Osteocyte (in vitro differentiated cells): ENCODE measurements around the gene BRD3OS. TPM values are rescaled to one million over a fixed set of nuclear protein-coding genes. Genes with fewer than 3 reads are reported as not detected.

ENCODE experiments used
- DNase-seq: peaks from one replicate; pipeline ENCODE4 v3.0.0; 2021; ENCODE audit warnings: mixed read lengths; ENCODE audit not compliant: unreplicated experiment; ENCODE audit errors: extremely low spot score
- H3K27ac Mint-ChIP-seq: one replicate; pipeline ENCODE4 v1.8.0; 2021; ENCODE audit warnings: mild to moderate bottlenecking, mixed read lengths; ENCODE audit not compliant: unreplicated experiment
- H3K27me3 Mint-ChIP-seq: one replicate; pipeline ENCODE4 v1.8.0; 2021; ENCODE audit warnings: mixed read lengths; ENCODE audit not compliant: unreplicated experiment
- H3K36me3 Mint-ChIP-seq: one replicate; pipeline ENCODE4 v1.8.0; 2021; ENCODE audit warnings: mixed read lengths; ENCODE audit not compliant: unreplicated experiment
- H3K4me1 Mint-ChIP-seq: one replicate; pipeline ENCODE4 v1.8.0; 2021; ENCODE audit warnings: mixed read lengths; ENCODE audit not compliant: unreplicated experiment
- H3K4me3 Mint-ChIP-seq: one replicate; pipeline ENCODE4 v1.8.0; 2021; ENCODE audit warnings: mild to moderate bottlenecking, moderate library complexity, mixed read lengths; ENCODE audit not compliant: unreplicated experiment
- H3K9me3 Mint-ChIP-seq: one replicate; pipeline ENCODE4 v1.8.0; 2021; ENCODE audit warnings: mixed read lengths; ENCODE audit not compliant: unreplicated experiment
- CTCF ChIP-seq: fragments of 200-600 bp; sonication (generic); IDR thresholded peaks from 2 replicates; pipeline ENCODE4 v1.5.0; 2021; ENCODE audit warnings: antibody characterized with exemption, mild to moderate bottlenecking, moderate library complexity
- total RNA-seq: library from RNA; stranded (reverse); gene quantifications from 2 replicates; pipeline ENCODE4 v1.2.1, GENCODE V29; 2021

The BRD3OS gene
- total RNA-seq, 1 donor from 2014 or later = 19.9 TPM

DNA sequence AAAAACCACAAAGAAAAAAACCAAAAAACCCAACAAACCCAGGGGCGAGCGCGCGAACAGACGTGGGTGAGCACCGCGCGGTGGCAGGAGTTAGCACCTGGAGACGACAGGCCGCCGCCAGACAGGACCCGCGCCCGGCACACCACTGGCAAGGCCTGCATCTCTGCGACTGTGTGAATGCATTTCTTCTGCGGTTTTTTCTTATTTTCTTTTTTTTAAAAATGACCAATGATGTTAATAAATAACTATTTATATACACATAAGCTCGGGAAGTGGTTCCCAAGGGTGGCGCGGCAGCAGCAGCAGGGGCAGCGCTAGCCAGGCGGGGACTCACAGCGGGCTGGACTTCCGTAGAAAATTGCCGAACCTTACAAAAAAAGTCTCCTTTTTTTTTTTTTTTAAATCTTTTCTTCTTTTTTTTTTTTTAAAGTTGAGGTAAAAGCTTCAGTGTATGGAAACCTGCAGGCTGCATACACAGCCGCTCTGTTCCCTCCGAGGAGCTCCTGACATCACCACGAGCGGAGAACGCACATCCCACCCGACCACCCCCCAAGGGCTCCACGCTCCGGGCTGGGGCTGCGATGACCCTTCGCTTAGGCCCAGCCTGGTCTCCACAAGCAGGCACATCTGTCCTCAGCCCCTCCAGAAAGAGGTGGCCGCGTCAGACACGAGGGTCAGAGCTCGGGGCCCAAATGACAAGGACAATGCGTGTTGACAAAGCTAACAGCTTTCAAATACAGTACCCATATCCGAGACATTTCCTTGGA, 7.4 kb downstream of the BRD3OS start:
- no peaks in the 10 kb centered on the region for H3K4me1 Mint-ChIP-seq
- DNase-seq = no peak
- peaks cover under 1% of the 10 kb centered on the region for H3K9me3 Mint-ChIP-seq
- peaks cover 42% of the 10 kb centered on the region for H3K36me3 Mint-ChIP-seq
- H3K27me3 Mint-ChIP-seq = no peaks in the 10 kb centered on the region
- no peak overlapping the region for H3K4me3 Mint-ChIP-seq
- H3K27ac Mint-ChIP-seq = no peak overlapping the region
- TF ChIP-seq CTCF = no peak

- no peak for TF ChIP-seq CTCF
- DNase-seq = no peak
- Mint-ChIP-seq H3K27me3 (no peaks in the 10 kb centered on the region), H3K27ac (no peak overlapping the region), H3K4me3 (no peak overlapping the region), H3K36me3 (peaks cover 46% of the 10 kb centered on the region), H3K9me3 (peaks cover 8% of the 10 kb centered on the region), H3K4me1 (no peaks in the 10 kb centered on the region)
These were observed 8.4 kb downstream of the BRD3OS start for GRCh38 chr9:134033516-134034214.

GRCh38 chr9:134034215-134035040, 9.1 kb downstream of the BRD3OS start:
- peaks cover 52% of the 10 kb centered on the region for H3K36me3 Mint-ChIP-seq
- H3K27me3 Mint-ChIP-seq = no peaks in the 10 kb centered on the region
- H3K4me1 Mint-ChIP-seq = no peaks in the 10 kb centered on the region
- TF ChIP-seq CTCF = no peak
- H3K9me3 Mint-ChIP-seq = peaks cover 8% of the 10 kb centered on the region
- H3K4me3 Mint-ChIP-seq = no peak overlapping the region
- DNase-seq = no peak
- H3K27ac Mint-ChIP-seq = no peak overlapping the region

- H3K27ac Mint-ChIP-seq = no peak overlapping the region
- peaks cover 8% of the 10 kb centered on the region for H3K9me3 Mint-ChIP-seq
- H3K4me3 Mint-ChIP-seq = no peak overlapping the region
- no peak for DNase-seq
- no peak for TF ChIP-seq CTCF
- H3K27me3 Mint-ChIP-seq = no peaks in the 10 kb centered on the region
- H3K36me3 Mint-ChIP-seq = peaks cover 61% of the 10 kb centered on the region
- no peaks in the 10 kb centered on the region for H3K4me1 Mint-ChIP-seq
These were observed 10.1 kb downstream of the BRD3OS start for GRCh38 chr9:134035041-134036039.
